Gastroesophageal sphincter (tissue), 4 donors: Measurements from ENCODE around the gene OXLD1. TPM values are rescaled to one million over a fixed set of nuclear protein-coding genes. Genes with fewer than 3 reads are reported as not detected.

Source experiments
- ATAC-seq: fragments of 150-250 bp; one replicate; pipeline ENCODE4 v1.9.1; 2016; ENCODE audit warnings: mild to moderate bottlenecking, moderate library complexity
- H3K27ac ChIP-seq, 4 donors: fragments of 200-600 bp; sonication (generic) in 3 of 4; 1 replicate in 3 of 4; 2 replicates in 1 of 4; pipeline ENCODE4 v1.5.1; 2016 to 2019
- H3K27me3 ChIP-seq: fragments of 200-600 bp; sonication (generic); one replicate; pipeline ENCODE4 v1.5.1; 2019
- H3K36me3 ChIP-seq, 2 donors: fragments of 200-600 bp; sonication (generic); one replicate each; pipeline ENCODE4 v1.5.1; 2019; ENCODE audit warnings: control low read depth in 1 of 2
- H3K4me1 ChIP-seq, 3 donors: fragments of 200-600 bp; sonication (generic); 1 replicate in 2 of 3; 2 replicates in 1 of 3; pipeline ENCODE4 v1.5.1; 2016 to 2019; ENCODE audit warnings: control low read depth in 2 of 3
- H3K4me3 ChIP-seq, 2 donors: fragments of 200-600 bp; sonication (generic); one replicate each; pipeline ENCODE4 v1.5.1; 2019; ENCODE audit warnings: mild to moderate bottlenecking in 1 of 2, moderate library complexity in 1 of 2
- H3K9me3 ChIP-seq, 3 donors: fragments of 200-600 bp; sonication (generic); one replicate each; pipeline ENCODE4 v1.5.1; 2017 to 2019; ENCODE audit warnings: control low read depth in 2 of 3
- EP300 ChIP-seq: sonication (generic); formaldehyde crosslinking; IDR thresholded peaks from one replicate; pipeline ENCODE4 v1.6.1; 2017; ENCODE audit warnings: antibody characterized with exemption, mild to moderate bottlenecking
- POLR2A ChIP-seq, 2 donors: fragments of 450-650 bp; IDR thresholded peaks; one replicate each; pipeline ENCODE4 v1.6.1; 2017; ENCODE audit warnings: antibody characterized with exemption in 2 of 2, mild to moderate bottlenecking in 2 of 2, moderate library complexity in 1 of 2
- POLR2AphosphoS5 ChIP-seq: sonication (generic); formaldehyde crosslinking; IDR thresholded peaks from one replicate; pipeline ENCODE4 v1.6.1; 2017; ENCODE audit warnings: antibody characterized with exemption
- WGBS, 2 donors: methylation state at CpG; one replicate each; pipeline ENCODE4 v1.1.5; 2018; ENCODE audit warnings: low coverage in 1 of 2; 5-methylcytosine and 5-hydroxymethylcytosine counted together
- total RNA-seq, 4 donors: library from RNA; depleted of rRNA; stranded (reverse); fragments of >200 nt; gene quantifications; one replicate each; pipeline ENCODE4 v1.1.0, GENCODE V29; 2016
- TF ChIP-seq, protein P1 (sequence below), 4 experiments: fragments of 200-600 bp in 2 of 4; fragments of 450-650 bp in 2 of 4; sonication (generic) in 1 of 4; IDR thresholded peaks; one replicate each; pipeline ENCODE4 v1.5.1; 2017 to 2019; ENCODE audit warnings: antibody characterized with exemption in 4 of 4, mild to moderate bottlenecking in 2 of 4, moderate library complexity in 2 of 4

The OXLD1 gene
- total RNA-seq, 4 donors from 2014 or later = 19.4 to 31.8 (median 25.3) TPM

GRCh38 chr17:81648707-81649085, 17.7 kb downstream of the OXLD1 start:
- peaks cover 0 to 8% (median 0%) of the 10 kb centered on the region in 3 donors for H3K4me1 ChIP-seq
- peaks cover 0 to 11% (median 0%) of the 10 kb centered on the region in 3 donors for H3K9me3 ChIP-seq
- H3K27me3 ChIP-seq = peaks cover 67% of the 10 kb centered on the region
- ATAC-seq = no peak
- no peak overlapping the region for H3K27ac ChIP-seq
- H3K36me3 ChIP-seq = no peaks in the 10 kb centered on the region
- WGBS, 2 donors = 55 to 88% methylated on average over 8 to 13 of the region's 14 CpGs
- no peak overlapping the region for H3K4me3 ChIP-seq
- TF ChIP-seq EP300 = no peak
- no peak for TF ChIP-seq POLR2AphosphoS5
- TF ChIP-seq, protein P1, sequence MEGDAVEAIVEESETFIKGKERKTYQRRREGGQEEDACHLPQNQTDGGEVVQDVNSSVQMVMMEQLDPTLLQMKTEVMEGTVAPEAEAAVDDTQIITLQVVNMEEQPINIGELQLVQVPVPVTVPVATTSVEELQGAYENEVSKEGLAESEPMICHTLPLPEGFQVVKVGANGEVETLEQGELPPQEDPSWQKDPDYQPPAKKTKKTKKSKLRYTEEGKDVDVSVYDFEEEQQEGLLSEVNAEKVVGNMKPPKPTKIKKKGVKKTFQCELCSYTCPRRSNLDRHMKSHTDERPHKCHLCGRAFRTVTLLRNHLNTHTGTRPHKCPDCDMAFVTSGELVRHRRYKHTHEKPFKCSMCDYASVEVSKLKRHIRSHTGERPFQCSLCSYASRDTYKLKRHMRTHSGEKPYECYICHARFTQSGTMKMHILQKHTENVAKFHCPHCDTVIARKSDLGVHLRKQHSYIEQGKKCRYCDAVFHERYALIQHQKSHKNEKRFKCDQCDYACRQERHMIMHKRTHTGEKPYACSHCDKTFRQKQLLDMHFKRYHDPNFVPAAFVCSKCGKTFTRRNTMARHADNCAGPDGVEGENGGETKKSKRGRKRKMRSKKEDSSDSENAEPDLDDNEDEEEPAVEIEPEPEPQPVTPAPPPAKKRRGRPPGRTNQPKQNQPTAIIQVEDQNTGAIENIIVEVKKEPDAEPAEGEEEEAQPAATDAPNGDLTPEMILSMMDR (IDR thresholded peaks at IDR 0.05) = no peak
- no peak for TF ChIP-seq POLR2A (IDR thresholded peaks at IDR 0.05)

GRCh38 chr17:81648013-81648706, 18.2 kb downstream of the OXLD1 start:
- TF ChIP-seq EP300 (no peak), POLR2A (IDR thresholded peaks at IDR 0.05) (no peak), POLR2AphosphoS5 (no peak)
- TF ChIP-seq, protein P1 (IDR thresholded peaks at IDR 0.05) = no peak
- peaks cover 0 to 11% (median 0%) of the 10 kb centered on the region in 3 donors for H3K9me3 ChIP-seq
- no peak overlapping the region for H3K4me3 ChIP-seq
- no peak overlapping the region for H3K27ac ChIP-seq
- H3K27me3 ChIP-seq = peaks cover 62% of the 10 kb centered on the region
- 17% methylated on average over 3 of the region's 78 CpGs for WGBS, 2 donors
- ATAC-seq = no peak
- H3K4me1 ChIP-seq = peaks cover 0 to 8% (median 0%) of the 10 kb centered on the region in 3 donors
- H3K36me3 ChIP-seq = no peaks in the 10 kb centered on the region

- 38 to 39% methylated on average over 9 to 10 of the region's 21 CpGs for WGBS, 2 donors
- TF ChIP-seq, protein P1 (IDR thresholded peaks at IDR 0.05) = no peak
- TF ChIP-seq POLR2AphosphoS5 (no peak), POLR2A (IDR thresholded peaks at IDR 0.05) (no peak), EP300 (no peak)
- Histone ChIP-seq H3K27me3 (peaks cover 56% of the 10 kb centered on the region), H3K4me1 (peaks cover 0 to 8% (median 0%) of the 10 kb centered on the region in 3 donors), H3K36me3 (no peaks in the 10 kb centered on the region), H3K4me3 (no peak overlapping the region), H3K27ac (no peak overlapping the region), H3K9me3 (peaks cover 0 to 11% (median 0%) of the 10 kb centered on the region in 3 donors)
- ATAC-seq = no peak
Observed at GRCh38 chr17:81647640-81648012, 18.8 kb downstream of the OXLD1 start.

DNA sequence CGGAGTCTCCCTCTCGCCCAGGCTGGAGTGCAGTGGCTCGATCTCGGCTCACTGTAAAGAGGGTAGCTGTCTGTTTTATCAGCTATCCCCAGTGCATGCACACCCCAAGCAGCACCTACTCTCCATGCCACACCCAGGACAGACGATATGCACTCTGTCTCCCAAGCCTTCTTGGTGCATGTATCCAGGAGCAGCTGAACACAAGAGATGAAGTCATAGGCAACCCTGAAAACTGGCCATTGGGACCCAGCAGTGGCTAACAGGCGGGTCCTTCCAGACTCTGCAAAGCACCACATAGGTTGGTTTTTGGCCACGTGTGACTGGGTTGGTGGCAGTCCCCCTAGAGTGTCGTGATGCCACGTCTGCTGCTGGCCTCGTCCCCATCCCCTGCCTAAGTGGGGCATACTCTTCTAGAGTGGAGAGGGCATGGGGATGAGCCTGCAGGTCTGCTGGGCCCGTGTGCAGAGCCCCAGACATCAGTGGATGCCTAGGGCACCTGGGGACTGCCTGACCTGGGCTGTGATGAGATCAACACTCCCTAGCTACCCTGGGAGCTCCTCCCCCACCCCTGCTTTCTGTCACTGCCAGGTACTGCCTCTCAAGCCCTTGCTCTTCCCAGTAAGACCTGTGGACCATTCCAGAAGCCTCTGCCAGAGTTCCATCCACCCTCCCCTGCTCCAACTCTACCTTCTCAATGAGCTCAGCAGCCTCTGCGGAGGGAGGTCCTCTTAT, 19.4 kb downstream of the OXLD1 start:
- H3K9me3 ChIP-seq = peaks cover 0 to 11% (median 0%) of the 10 kb centered on the region in 3 donors
- H3K4me1 ChIP-seq = peaks cover 0 to 8% (median 0%) of the 10 kb centered on the region in 3 donors
- TF ChIP-seq POLR2AphosphoS5 (no peak), EP300 (no peak), POLR2A (IDR thresholded peaks at IDR 0.05) (no peak)
- TF ChIP-seq, protein P1 (IDR thresholded peaks at IDR 0.05) = no peak
- H3K27me3 ChIP-seq = peaks cover 52% of the 10 kb centered on the region
- H3K36me3 ChIP-seq = no peaks in the 10 kb centered on the region
- 66% methylated on average over 8 of the region's 12 CpGs; no CpG with 5 or more reads in 1 of the 2 donors for WGBS, 2 donors
- no peak for ATAC-seq
- H3K27ac ChIP-seq = no peak overlapping the region
- H3K4me3 ChIP-seq = no peak overlapping the region
